IMR-90 (cell line): Measurements from ENCODE around the gene RUSF1. TPM values are rescaled to one million over a fixed set of nuclear protein-coding genes. Genes with fewer than 3 reads are reported as not detected.

Experiments used
- ATAC-seq: fragments of 200-7000 bp; cut with Tn5 transposase; 2 replicates; pipeline ENCODE4 v1.9.1; 2020; ENCODE audit warnings: low read depth, mild to moderate bottlenecking, moderate library complexity
- BruUV-seq: library from RNA; stranded (reverse); fragments of 400-500 nt; replicated peaks from 2 replicates; lab custom pipeline; 2021; lab: Mats Ljungman, UMichigan
- CTCF ChIA-PET: fragments of 300-600 bp; formaldehyde crosslinking; extraction: SDS; loops from one replicate; lab custom pipeline; 2021; ENCODE audit warnings: antibody characterized with exemption; lab: Yijun Ruan, JAX
- POLR2A ChIA-PET: fragments of 300-600 bp; sonication (Branson Sonifier 250); formaldehyde crosslinking; loops from one replicate; lab custom pipeline; 2022; ENCODE audit warnings: antibody characterized with exemption; ENCODE audit not compliant: unreplicated experiment; lab: Charles Lee
- DNase-seq: peaks from one replicate; pipeline ENCODE4 v3.0.0; 2013
- H2AFZ ChIP-seq: replicated peaks from 2 replicates; pipeline ENCODE3; 2013; ENCODE audit warnings: low read length, mild to moderate bottlenecking; ENCODE audit not compliant: poor library complexity
- H2AK5ac ChIP-seq: 2 replicates; pipeline ENCODE4 v1.6.1; 2013; ENCODE audit warnings: low read depth, low read length, inconsistent platforms
- H2AK9ac ChIP-seq: replicated peaks from 2 replicates; pipeline ENCODE3; 2013; ENCODE audit warnings: mild to moderate bottlenecking, low read depth, low read length, moderate library complexity; ENCODE audit not compliant: poor library complexity
- H2BK120ac ChIP-seq: 2 replicates; pipeline ENCODE4 v1.6.1; 2013; ENCODE audit warnings: low read depth, low read length, inconsistent platforms
- H2BK15ac ChIP-seq: 3 replicates; pipeline ENCODE4 v1.6.1; 2013; ENCODE audit warnings: low read depth, low read length, inconsistent platforms
- H2BK20ac ChIP-seq: 2 replicates; pipeline ENCODE4 v1.6.1; 2013; ENCODE audit warnings: low read depth, mild to moderate bottlenecking, inconsistent platforms, low read length, moderate library complexity
- H2BK5ac ChIP-seq: 2 replicates; pipeline ENCODE4 v1.6.1; 2013; ENCODE audit warnings: mild to moderate bottlenecking, low read depth, low read length, inconsistent platforms; ENCODE audit not compliant: poor library complexity, severe bottlenecking
- H3K14ac ChIP-seq: replicated peaks from 2 replicates; pipeline ENCODE4 v1.6.1; 2013; ENCODE audit warnings: low read depth, low read length, inconsistent platforms
- H3K18ac ChIP-seq: 2 replicates; pipeline ENCODE4 v1.6.1; 2013; ENCODE audit warnings: low read depth, low read length, control low read depth
- H3K23ac ChIP-seq: 2 replicates; pipeline ENCODE4 v1.6.1; 2013; ENCODE audit warnings: low read depth, low read length, inconsistent platforms
- H3K27ac ChIP-seq: 2 replicates; pipeline ENCODE4 v1.5.1; 2013; ENCODE audit warnings: mild to moderate bottlenecking, control low read depth, low read length; ENCODE audit not compliant: insufficient read depth
- H3K27me3 ChIP-seq: 2 replicates; pipeline ENCODE4 v1.6.1; 2013; ENCODE audit warnings: low read length; ENCODE audit not compliant: control insufficient read depth, insufficient read depth
- H3K36me3 ChIP-seq: 2 replicates; pipeline ENCODE4 v1.6.1; 2013; ENCODE audit warnings: low read length, mixed read lengths; ENCODE audit not compliant: control insufficient read depth, insufficient read depth
- H3K4ac ChIP-seq: 2 replicates; pipeline ENCODE4 v1.6.1; 2013; ENCODE audit warnings: low read depth, low read length, inconsistent platforms
- H3K4me1 ChIP-seq: 2 replicates; pipeline ENCODE4 v1.6.1; 2013; ENCODE audit warnings: low read length, mixed read lengths; ENCODE audit not compliant: control insufficient read depth, insufficient read depth
- H3K4me2 ChIP-seq: 2 replicates; pipeline ENCODE4 v1.6.1; 2013; ENCODE audit warnings: low read depth, mild to moderate bottlenecking, control low read depth, low read length, moderate library complexity
- H3K4me3 ChIP-seq: 2 replicates; pipeline ENCODE4 v1.5.1; 2013; ENCODE audit warnings: low read depth, mild to moderate bottlenecking, control low read depth, low read length, moderate library complexity; ENCODE audit not compliant: insufficient read depth
- H3K56ac ChIP-seq: 2 replicates; pipeline ENCODE4 v1.6.1; 2013; ENCODE audit warnings: low read length, inconsistent platforms; ENCODE audit not compliant: insufficient read depth; ENCODE audit errors: extremely low read depth
- H3K79me1 ChIP-seq, 2 experiments: 2 replicates each; pipeline ENCODE4 v1.6.1; 2013; ENCODE audit warnings: low read length in 2 of 2, inconsistent platforms in 1 of 2, low read depth in 1 of 2
- H3K9ac ChIP-seq: 2 replicates; pipeline ENCODE4 v1.6.1; 2013; ENCODE audit warnings: low read depth, low read length, control low read depth
- H3K9me1 ChIP-seq: 2 replicates; pipeline ENCODE4 v1.6.1; 2013; ENCODE audit warnings: low read length, inconsistent platforms; ENCODE audit not compliant: insufficient read depth
- H3K9me3 ChIP-seq: 2 replicates; pipeline ENCODE4 v1.6.1; 2013; ENCODE audit warnings: low read length; ENCODE audit not compliant: control insufficient read depth, insufficient read depth
- H4K20me1 ChIP-seq: 2 replicates; pipeline ENCODE4 v1.6.1; 2013; ENCODE audit warnings: low read length, inconsistent platforms; ENCODE audit not compliant: insufficient read depth
- H4K5ac ChIP-seq: 2 replicates; pipeline ENCODE4 v1.6.1; 2013; ENCODE audit warnings: mild to moderate bottlenecking, low read depth, low read length, control low read depth
- H4K8ac ChIP-seq, 2 experiments: 2 replicates each; pipeline ENCODE4 v1.6.1; 2013; ENCODE audit warnings: low read depth in 2 of 2, low read length in 2 of 2, control low read depth in 1 of 2, inconsistent platforms in 1 of 2
- H4K91ac ChIP-seq: 2 replicates; pipeline ENCODE4 v1.6.1; 2013; ENCODE audit warnings: low read depth, low read length, inconsistent platforms; ENCODE audit not compliant: insufficient read depth
- BHLHE40 ChIP-seq: fragments of 150-350 bp; IDR thresholded peaks from 2 replicates; pipeline ENCODE4 v1.6.1; 2016; ENCODE audit warnings: mild to moderate bottlenecking, low read depth, low read length
- CEBPB ChIP-seq: IDR thresholded peaks from 2 replicates; pipeline ENCODE4 v1.6.1; 2012; ENCODE audit warnings: low read depth, low read length, improper control_type of control experiment
- CHD1 ChIP-seq: IDR thresholded peaks from 2 replicates; pipeline ENCODE4 v1.6.1; 2012; ENCODE audit warnings: low read depth, low read length, improper control_type of control experiment
- FOS ChIP-seq: fragments of 150-350 bp; IDR thresholded peaks from 2 replicates; pipeline ENCODE4 v1.6.1; 2016; ENCODE audit warnings: low read depth, low read length
- MAFK ChIP-seq: IDR thresholded peaks from 2 replicates; pipeline ENCODE4 v1.6.1; 2012; ENCODE audit warnings: low read depth, low read length, improper control_type of control experiment
- MAZ ChIP-seq: IDR thresholded peaks from 2 replicates; pipeline ENCODE4 v1.6.1; 2012; ENCODE audit warnings: low read depth, mild to moderate bottlenecking, low read length, improper control_type of control experiment, moderate library complexity, borderline replicate concordance
- MXI1 ChIP-seq: IDR thresholded peaks from 2 replicates; pipeline ENCODE4 v1.6.1; 2012; ENCODE audit warnings: low read depth, mild to moderate bottlenecking, low read length, moderate library complexity, borderline replicate concordance
- NFE2L2 ChIP-seq: fragments of 150-350 bp; IDR thresholded peaks from 2 replicates; pipeline ENCODE4 v1.6.1; 2016; ENCODE audit warnings: low read depth, mild to moderate bottlenecking, low read length
- POLR2A ChIP-seq: IDR thresholded peaks from 2 replicates; pipeline ENCODE4 v1.6.1; 2012; ENCODE audit warnings: mild to moderate bottlenecking, low read depth, low read length
- RAD21 ChIP-seq: IDR thresholded peaks from 2 replicates; pipeline ENCODE4 v1.6.1; 2012; ENCODE audit warnings: low read length, improper control_type of control experiment
- RCOR1 ChIP-seq: IDR thresholded peaks from 2 replicates; pipeline ENCODE4 v1.6.1; 2012; ENCODE audit warnings: mild to moderate bottlenecking, low read length, improper control_type of control experiment; ENCODE audit not compliant: insufficient replicate concordance
- RFX5 ChIP-seq: IDR thresholded peaks from 2 replicates; pipeline ENCODE4 v1.8.0; 2012; ENCODE audit warnings: low read depth, mild to moderate bottlenecking, low read length, moderate library complexity
- SMC3 ChIP-seq: fragments of 150-350 bp; IDR thresholded peaks from 2 replicates; pipeline ENCODE4 v1.6.1; 2016; ENCODE audit warnings: low read depth, mild to moderate bottlenecking, antibody characterized with exemption, low read length, moderate library complexity
- WGBS, 2 experiments: methylation state at CpG; one replicate each; pipeline versions ENCODE4 v1.1.5 to v1.1.7; 2013; ENCODE audit warnings: missing lambda C conversion rate in 2 of 2; ENCODE audit not compliant: insufficient read length in 1 of 2; ENCODE audit errors: extremely low coverage in 2 of 2; 5-methylcytosine and 5-hydroxymethylcytosine counted together
- dilution Hi-C: fragments of 300-500 bp; cut with HindIII; formaldehyde crosslinking; loops from one replicate; pipeline ENCODE4 v1.14.3; 2018; ENCODE audit warnings: low sequenced_read_pairs; ENCODE audit not compliant: unreplicated experiment
- in situ Hi-C: fragments of 300-500 bp; cut with MboI; formaldehyde crosslinking; loops from 3 replicates; pipeline ENCODE4 v1.14.3; 2019; ENCODE audit warnings: low sequenced_read_pairs, inconsistent platforms, mixed read lengths
- intact Hi-C: fragments of 100-400 bp; cut with micrococcal nuclease; formaldehyde crosslinking; loops from 2 replicates; pipeline ENCODE4 v1.10.0; 2022
- polyA plus RNA-seq, 3 experiments: library from polyadenylated mRNA; depleted of rRNA; stranded (reverse); fragments of >200 nt; gene quantifications; 2 replicates each; pipeline ENCODE4 v1.2.3, GENCODE V29; 2012; ENCODE audit warnings: low replicate concordance in 1 of 3
- total RNA-seq: library from RNA; depleted of rRNA; stranded (reverse); fragments of >200 nt; gene quantifications from 2 replicates; pipeline ENCODE4 v1.2.3, GENCODE V29; 2012
- TF ChIP-seq, protein P1 (sequence below): fragments of 150-350 bp; IDR thresholded peaks from 2 replicates; pipeline ENCODE4 v1.6.1; 2017; ENCODE audit warnings: mild to moderate bottlenecking, antibody characterized with exemption, low read length, low read depth
- TF ChIP-seq, protein P2 (sequence below): conservative IDR thresholded peaks from 2 replicates; pipeline ENCODE4 v1.5.1; 2012; ENCODE audit warnings: mild to moderate bottlenecking, low read depth, low read length, improper control_type of control experiment
- TF ChIP-seq, protein P3 (sequence below): fragments of 150-350 bp; IDR thresholded peaks from 2 replicates; pipeline ENCODE4 v1.6.1; 2016; ENCODE audit warnings: low read depth, mild to moderate bottlenecking, low read length, moderate library complexity, borderline replicate concordance

RUSF1 gene
- total and polyA plus RNA-seq, 2 of the 4 experiments (the other 2 are of a cell fraction) = 22.9 to 65.0 TPM

DNA sequence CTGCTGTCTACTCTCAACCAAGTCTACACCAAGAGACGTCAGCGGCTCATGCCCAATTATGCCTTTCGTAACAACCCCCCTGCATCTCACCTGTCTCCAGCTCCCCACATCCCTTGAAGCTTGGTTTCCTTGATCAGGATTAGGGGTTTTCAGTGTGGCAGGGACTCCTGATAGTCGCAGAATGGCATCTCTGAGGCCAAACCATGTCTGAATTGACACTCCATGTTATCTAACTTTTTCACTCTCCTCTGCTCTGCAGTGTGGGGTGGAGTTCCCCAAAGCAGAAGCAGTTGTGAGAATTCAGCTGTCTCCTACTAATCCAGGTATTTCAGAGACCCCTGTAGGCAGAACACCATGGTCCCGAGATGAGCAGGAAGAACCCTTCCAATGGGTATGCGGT lies 13.9 kb upstream of the RUSF1 start:
- ATAC-seq = no peak
- CTCF ChIA-PET = no interaction called here
- Histone ChIP-seq H3K4me3 (no peak overlapping the region), H2AFZ (no peak overlapping the region), H3K27ac (no peak overlapping the region), H4K20me1 (no peaks in the 10 kb centered on the region), H2BK120ac (no peak overlapping the region), H3K9ac (no peak overlapping the region), H2BK5ac (no peak overlapping the region), H3K79me1 (no peaks in the 10 kb centered on the region), H3K4ac (no peak overlapping the region), H2AK9ac (no peak overlapping the region), H2AK5ac (no peak overlapping the region), H3K14ac (no peak overlapping the region), H3K9me3 (peaks cover under 1% of the 10 kb centered on the region; the same call in 1 of the 2 replicates), H3K56ac (no peak overlapping the region), H3K4me1 (no peaks in the 10 kb centered on the region), H2BK15ac (no peak overlapping the region), H3K23ac (no peak overlapping the region), H2BK20ac (no peak overlapping the region), H3K9me1 (no peaks in the 10 kb centered on the region), H4K91ac (no peak overlapping the region), H4K5ac (no peak overlapping the region), H3K18ac (no peak overlapping the region), H3K36me3 (no peaks in the 10 kb centered on the region), H3K27me3 (peaks cover 8% of the 10 kb centered on the region), H4K8ac (no peak overlapping the region), H3K4me2 (no peak overlapping the region)
- in situ Hi-C loops = loop anchor here (25.0 kb wide), 1 partner anchor 190 kb away; a partner anchor contains a TSS
- intact Hi-C loops = no loop called here
- dilution Hi-C loops = no loop called here
- no TSS peak for BruUV-seq
- TF ChIP-seq RCOR1 (no peak), MXI1 (no peak), BHLHE40 (no peak), POLR2A (no peak), CEBPB (no peak), RAD21 (no peak), CHD1 (no peak), MAFK (no peak), MAZ (no peak), RFX5 (no peak), SMC3 (no peak), FOS (no peak), NFE2L2 (no peak)
- TF ChIP-seq, protein P1, sequence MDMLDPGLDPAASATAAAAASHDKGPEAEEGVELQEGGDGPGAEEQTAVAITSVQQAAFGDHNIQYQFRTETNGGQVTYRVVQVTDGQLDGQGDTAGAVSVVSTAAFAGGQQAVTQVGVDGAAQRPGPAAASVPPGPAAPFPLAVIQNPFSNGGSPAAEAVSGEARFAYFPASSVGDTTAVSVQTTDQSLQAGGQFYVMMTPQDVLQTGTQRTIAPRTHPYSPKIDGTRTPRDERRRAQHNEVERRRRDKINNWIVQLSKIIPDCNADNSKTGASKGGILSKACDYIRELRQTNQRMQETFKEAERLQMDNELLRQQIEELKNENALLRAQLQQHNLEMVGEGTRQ = no peak
- TF ChIP-seq, protein P2, sequence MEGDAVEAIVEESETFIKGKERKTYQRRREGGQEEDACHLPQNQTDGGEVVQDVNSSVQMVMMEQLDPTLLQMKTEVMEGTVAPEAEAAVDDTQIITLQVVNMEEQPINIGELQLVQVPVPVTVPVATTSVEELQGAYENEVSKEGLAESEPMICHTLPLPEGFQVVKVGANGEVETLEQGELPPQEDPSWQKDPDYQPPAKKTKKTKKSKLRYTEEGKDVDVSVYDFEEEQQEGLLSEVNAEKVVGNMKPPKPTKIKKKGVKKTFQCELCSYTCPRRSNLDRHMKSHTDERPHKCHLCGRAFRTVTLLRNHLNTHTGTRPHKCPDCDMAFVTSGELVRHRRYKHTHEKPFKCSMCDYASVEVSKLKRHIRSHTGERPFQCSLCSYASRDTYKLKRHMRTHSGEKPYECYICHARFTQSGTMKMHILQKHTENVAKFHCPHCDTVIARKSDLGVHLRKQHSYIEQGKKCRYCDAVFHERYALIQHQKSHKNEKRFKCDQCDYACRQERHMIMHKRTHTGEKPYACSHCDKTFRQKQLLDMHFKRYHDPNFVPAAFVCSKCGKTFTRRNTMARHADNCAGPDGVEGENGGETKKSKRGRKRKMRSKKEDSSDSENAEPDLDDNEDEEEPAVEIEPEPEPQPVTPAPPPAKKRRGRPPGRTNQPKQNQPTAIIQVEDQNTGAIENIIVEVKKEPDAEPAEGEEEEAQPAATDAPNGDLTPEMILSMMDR = no peak
- TF ChIP-seq, protein P3, sequence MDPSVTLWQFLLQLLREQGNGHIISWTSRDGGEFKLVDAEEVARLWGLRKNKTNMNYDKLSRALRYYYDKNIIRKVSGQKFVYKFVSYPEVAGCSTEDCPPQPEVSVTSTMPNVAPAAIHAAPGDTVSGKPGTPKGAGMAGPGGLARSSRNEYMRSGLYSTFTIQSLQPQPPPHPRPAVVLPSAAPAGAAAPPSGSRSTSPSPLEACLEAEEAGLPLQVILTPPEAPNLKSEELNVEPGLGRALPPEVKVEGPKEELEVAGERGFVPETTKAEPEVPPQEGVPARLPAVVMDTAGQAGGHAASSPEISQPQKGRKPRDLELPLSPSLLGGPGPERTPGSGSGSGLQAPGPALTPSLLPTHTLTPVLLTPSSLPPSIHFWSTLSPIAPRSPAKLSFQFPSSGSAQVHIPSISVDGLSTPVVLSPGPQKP = no peak
- no peak for DNase-seq
- WGBS, 2 experiments = 67% methylated on average over 1 of the region's 6 CpGs; no CpG with 5 or more reads in 1 of the 2 experiments
- POLR2A ChIA-PET = no interaction called here
